DND-41 (cell line): Measurements from ENCODE around the gene NDUFA6.

Experiments used
- EZH2 ChIP-seq: IDR thresholded peaks from 3 replicates; pipeline ENCODE4 v1.6.1; 2012; ENCODE audit warnings: borderline replicate concordance, low read depth, mild to moderate bottlenecking, moderate library complexity, low read length, inconsistent platforms; ENCODE audit not compliant: severe bottlenecking
- TF ChIP-seq, protein P1 (sequence below): IDR thresholded peaks from 2 replicates; pipeline ENCODE4 v1.5.1; 2012; ENCODE audit warnings: borderline replicate concordance, low read length, moderate library complexity, mild to moderate bottlenecking; ENCODE audit not compliant: poor library complexity, severe bottlenecking; ENCODE audit errors: extremely low read depth

DNA sequence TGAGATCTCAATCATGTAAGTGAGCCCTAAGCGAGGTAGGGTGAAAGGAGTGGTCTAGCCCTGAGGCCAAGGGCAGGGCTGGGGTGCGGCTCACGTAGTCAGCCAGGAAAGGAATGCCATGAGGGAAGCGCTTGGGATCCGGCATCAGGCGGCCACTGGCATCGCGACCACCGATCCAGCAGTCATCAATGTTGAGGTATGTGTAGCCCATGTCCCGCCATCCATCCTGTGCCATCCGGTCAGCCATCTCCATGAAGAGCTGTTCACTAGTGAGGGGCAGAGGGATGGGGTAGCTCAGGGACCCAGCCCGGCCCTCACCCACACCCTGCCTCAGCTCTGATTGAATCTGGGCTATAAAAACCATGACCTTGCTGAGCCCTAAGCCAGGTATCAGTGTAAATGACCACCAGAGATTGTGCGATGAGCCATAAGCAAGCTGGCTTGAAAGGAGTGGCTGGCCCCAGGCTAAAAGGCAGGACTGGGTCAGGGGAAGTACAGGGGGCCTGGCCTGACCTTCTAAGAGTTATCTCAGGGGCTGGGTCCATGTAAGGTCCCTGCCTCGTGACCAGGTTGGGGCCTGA is 22.8 kb downstream of the NDUFA6 start:
- TF ChIP-seq, protein P1, sequence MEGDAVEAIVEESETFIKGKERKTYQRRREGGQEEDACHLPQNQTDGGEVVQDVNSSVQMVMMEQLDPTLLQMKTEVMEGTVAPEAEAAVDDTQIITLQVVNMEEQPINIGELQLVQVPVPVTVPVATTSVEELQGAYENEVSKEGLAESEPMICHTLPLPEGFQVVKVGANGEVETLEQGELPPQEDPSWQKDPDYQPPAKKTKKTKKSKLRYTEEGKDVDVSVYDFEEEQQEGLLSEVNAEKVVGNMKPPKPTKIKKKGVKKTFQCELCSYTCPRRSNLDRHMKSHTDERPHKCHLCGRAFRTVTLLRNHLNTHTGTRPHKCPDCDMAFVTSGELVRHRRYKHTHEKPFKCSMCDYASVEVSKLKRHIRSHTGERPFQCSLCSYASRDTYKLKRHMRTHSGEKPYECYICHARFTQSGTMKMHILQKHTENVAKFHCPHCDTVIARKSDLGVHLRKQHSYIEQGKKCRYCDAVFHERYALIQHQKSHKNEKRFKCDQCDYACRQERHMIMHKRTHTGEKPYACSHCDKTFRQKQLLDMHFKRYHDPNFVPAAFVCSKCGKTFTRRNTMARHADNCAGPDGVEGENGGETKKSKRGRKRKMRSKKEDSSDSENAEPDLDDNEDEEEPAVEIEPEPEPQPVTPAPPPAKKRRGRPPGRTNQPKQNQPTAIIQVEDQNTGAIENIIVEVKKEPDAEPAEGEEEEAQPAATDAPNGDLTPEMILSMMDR: no peak
- TF ChIP-seq EZH2: no peak
